SK-N-SH treated with all-trans-retinoic acid at 6 μM for 48 hours (cell line): ENCODE data around the gene TENT4B.

Experiments
- ARNTL ChIP-seq: fragments of 450-650 bp; formaldehyde crosslinking; IDR thresholded peaks from 2 replicates; pipeline ENCODE4 v1.5.0; 2020; ENCODE audit warnings: low read depth, mild to moderate bottlenecking, moderate library complexity, borderline replicate concordance
- GLIS3 ChIP-seq: fragments of 250-450 bp; sonication (Bioruptor Pico); IDR thresholded peaks from 2 replicates; pipeline ENCODE4 v1.5.0; 2020; ENCODE audit warnings: mild to moderate bottlenecking, moderate library complexity
- ISL1 ChIP-seq: fragments of 250-450 bp; sonication (Bioruptor Pico); IDR thresholded peaks from 2 replicates; pipeline ENCODE4 v2.1.2; 2022; ENCODE audit warnings: mild to moderate bottlenecking, moderate library complexity
- RARB ChIP-seq: fragments of 250-450 bp; sonication (Bioruptor Pico); IDR thresholded peaks from 2 replicates; pipeline ENCODE4 v1.8.0; 2021; ENCODE audit warnings: mild to moderate bottlenecking, moderate library complexity
- TOX ChIP-seq: fragments of 250-450 bp; sonication (Bioruptor Pico); IDR thresholded peaks from 2 replicates; pipeline ENCODE4 v1.8.0; 2021; ENCODE audit warnings: mild to moderate bottlenecking, moderate library complexity, borderline replicate concordance
- TF ChIP-seq, protein P1 (sequence below): fragments of 250-450 bp; sonication (Bioruptor Pico); IDR thresholded peaks from 2 replicates; pipeline ENCODE4 v1.8.0; 2021; ENCODE audit warnings: low read depth, mild to moderate bottlenecking, moderate library complexity, borderline replicate concordance

DNA sequence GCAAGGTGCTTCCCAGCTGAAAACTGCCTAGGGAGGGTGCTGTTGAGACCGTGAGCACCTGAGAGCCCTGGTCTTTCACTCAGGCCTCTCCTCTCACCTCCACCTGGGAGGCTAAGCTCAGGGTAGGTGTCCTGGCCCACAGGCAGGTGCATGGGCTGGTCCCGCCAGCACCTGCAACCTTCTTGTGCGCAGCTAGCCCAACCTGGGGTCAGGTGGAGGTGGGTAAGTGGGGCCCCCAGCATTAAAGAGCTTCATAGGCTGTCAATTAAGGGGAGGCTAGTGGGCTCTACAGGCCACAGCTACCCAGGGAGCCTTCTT lies 122.0 kb downstream of the TENT4B start:
- TF ChIP-seq RARB (CRISPR knock-in tag) (no peak), GLIS3 (no peak), ARNTL (CRISPR knock-in tag) (no peak), TOX (CRISPR knock-in tag) (no peak), ISL1 (CRISPR knock-in tag) (no peak)
- TF ChIP-seq, protein P1, sequence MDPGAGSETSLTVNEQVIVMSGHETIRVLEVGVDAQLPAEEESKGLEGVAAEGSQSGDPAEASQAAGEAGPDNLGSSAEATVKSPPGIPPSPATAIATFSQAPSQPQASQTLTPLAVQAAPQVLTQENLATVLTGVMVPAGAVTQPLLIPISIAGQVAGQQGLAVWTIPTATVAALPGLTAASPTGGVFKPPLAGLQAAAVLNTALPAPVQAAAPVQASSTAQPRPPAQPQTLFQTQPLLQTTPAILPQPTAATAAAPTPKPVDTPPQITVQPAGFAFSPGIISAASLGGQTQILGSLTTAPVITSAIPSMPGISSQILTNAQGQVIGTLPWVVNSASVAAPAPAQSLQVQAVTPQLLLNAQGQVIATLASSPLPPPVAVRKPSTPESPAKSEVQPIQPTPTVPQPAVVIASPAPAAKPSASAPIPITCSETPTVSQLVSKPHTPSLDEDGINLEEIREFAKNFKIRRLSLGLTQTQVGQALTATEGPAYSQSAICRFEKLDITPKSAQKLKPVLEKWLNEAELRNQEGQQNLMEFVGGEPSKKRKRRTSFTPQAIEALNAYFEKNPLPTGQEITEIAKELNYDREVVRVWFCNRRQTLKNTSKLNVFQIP (CRISPR knock-in tag), result no peak
